Stimulated activated naive CD8-positive, alpha-beta T cell treated with anti-CD3 and anti-CD28 coated beads, Interleukin-15, amount 100 ng/mL, for 72 hours (primary cell): ENCODE data around the gene FRRS1.
"Not testable (repeated sequence)": the region's sequence is repeated elsewhere in the genome, so short reads cannot be mapped to it uniquely, and the experiment has no call there.

Source experiments
- ATAC-seq: fragments of 150-1000 bp; cut with Tn5 transposase; 2 replicates; pipeline ENCODE4 v1.10.0; 2021; ENCODE audit warnings: mild to moderate bottlenecking, moderate library complexity
- DNase-seq, 2 donors: peaks; one replicate each; pipeline ENCODE4 v3.0.0; 2021 to 2022
- H3K27ac Mint-ChIP-seq, 2 donors: one replicate each; pipeline ENCODE4 v1.8.0; 2022; ENCODE audit warnings: mild to moderate bottlenecking in 2 of 2, mixed read lengths in 2 of 2, moderate library complexity in 2 of 2
- H3K27me3 Mint-ChIP-seq: one replicate; pipeline ENCODE4 v1.8.0; 2022; ENCODE audit warnings: mixed read lengths
- H3K4me1 Mint-ChIP-seq: one replicate; pipeline ENCODE4 v1.8.0; 2022; ENCODE audit warnings: mild to moderate bottlenecking, mixed read lengths
- H3K4me3 Mint-ChIP-seq, 2 donors: one replicate each; pipeline ENCODE4 v1.8.0; 2022; ENCODE audit warnings: mild to moderate bottlenecking in 2 of 2, mixed read lengths in 2 of 2, moderate library complexity in 1 of 2
- H3K9me3 Mint-ChIP-seq, 2 donors: one replicate each; pipeline ENCODE4 v1.8.0; 2022; ENCODE audit warnings: mixed read lengths in 2 of 2

The FRRS1 gene

DNA sequence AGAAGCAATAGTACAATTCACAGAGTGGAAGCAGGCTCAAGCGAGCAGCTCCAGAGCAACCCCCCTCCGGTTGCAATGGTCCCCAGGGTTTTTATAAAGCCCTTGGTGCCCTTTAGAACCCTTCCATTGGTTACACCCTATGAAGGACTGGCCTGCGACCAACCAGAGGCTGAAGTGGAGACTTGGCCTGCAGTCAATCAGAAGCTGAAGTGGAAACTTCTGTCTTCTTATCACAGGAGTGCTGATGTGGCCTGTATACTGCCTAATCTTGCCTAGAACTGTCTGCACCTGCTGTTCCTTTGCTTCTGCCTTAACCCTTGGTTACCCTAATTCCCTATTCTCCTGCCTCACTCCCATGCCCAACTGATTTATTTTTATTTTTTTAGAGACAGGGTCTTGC is 15.4 kb upstream of the FRRS1 start:
- H3K4me1 Mint-ChIP-seq: peaks cover 9% of the 10 kb centered on the region

DNA sequence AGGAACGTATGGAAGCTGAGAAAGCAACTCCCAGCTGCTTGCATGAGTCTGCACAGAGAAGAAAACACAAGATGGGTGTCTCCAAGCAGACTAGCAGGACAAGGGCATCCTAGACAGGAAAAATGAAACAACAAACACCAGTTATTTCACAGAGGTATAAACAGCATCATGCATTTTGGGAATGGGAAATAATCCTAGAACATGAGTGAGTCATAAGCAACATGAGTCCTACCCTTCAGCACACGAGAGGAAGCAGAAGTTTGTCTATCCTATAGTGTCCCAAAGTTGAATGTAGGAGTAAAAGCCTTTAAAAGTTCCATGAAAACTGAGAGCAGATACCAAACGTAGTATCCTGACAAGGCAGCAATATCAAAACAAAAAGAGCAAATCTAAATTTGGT is 11.3 kb upstream of the FRRS1 start:
- DNase-seq: no peak
- Mint-ChIP-seq H3K4me3 (no peak overlapping the region), H3K9me3 (no peaks in the 10 kb centered on the region), H3K27ac (no peak overlapping the region), H3K4me1 (no peaks in the 10 kb centered on the region), H3K27me3 (peaks cover 38% of the 10 kb centered on the region)
- no peak for ATAC-seq

More for the DNA sequence above, 15.4 kb upstream of the FRRS1 start:
- Mint-ChIP-seq H3K9me3 (no peaks in the 10 kb centered on the region), H3K27ac (no peak overlapping the region), H3K27me3 (peaks cover 45% of the 10 kb centered on the region), H3K4me3 (no peak overlapping the region)
- DNase-seq: no peak
- ATAC-seq: no peak

GRCh38 chr1:99776120-99776519 is 9.7 kb upstream of the FRRS1 start:
- Mint-ChIP-seq H3K27me3 (peaks cover 21% of the 10 kb centered on the region), H3K27ac (no peak overlapping the region), H3K4me3 (no peak overlapping the region), H3K9me3 (no peaks in the 10 kb centered on the region), H3K4me1 (no peaks in the 10 kb centered on the region)
- ATAC-seq: no peak
- no peak for DNase-seq

DNA sequence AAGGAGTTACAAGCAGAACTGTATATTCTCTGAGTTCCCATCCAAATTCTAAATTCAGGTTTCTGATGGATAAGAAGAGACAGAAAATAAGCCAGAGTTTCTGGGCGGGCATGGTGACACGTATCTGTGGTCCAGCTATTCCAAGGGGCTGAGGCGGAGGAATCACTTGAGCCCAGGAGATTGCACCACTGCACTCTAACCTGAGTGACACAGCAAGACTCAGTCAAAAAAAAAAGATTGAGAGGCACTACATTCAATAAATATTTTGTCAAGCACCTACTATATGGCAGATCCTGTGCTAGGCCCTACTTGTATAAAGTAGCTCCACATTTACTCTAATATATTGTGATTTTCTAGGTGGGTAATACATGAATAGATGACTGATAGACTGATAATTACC is 6.4 kb upstream of the FRRS1 start:
- Mint-ChIP-seq H3K4me1 (no peaks in the 10 kb centered on the region), H3K4me3 (no peak overlapping the region), H3K27ac (no peak overlapping the region), H3K9me3 (no peaks in the 10 kb centered on the region), H3K27me3 (no peaks in the 10 kb centered on the region)
- no peak for DNase-seq
- no peak for ATAC-seq

DNA sequence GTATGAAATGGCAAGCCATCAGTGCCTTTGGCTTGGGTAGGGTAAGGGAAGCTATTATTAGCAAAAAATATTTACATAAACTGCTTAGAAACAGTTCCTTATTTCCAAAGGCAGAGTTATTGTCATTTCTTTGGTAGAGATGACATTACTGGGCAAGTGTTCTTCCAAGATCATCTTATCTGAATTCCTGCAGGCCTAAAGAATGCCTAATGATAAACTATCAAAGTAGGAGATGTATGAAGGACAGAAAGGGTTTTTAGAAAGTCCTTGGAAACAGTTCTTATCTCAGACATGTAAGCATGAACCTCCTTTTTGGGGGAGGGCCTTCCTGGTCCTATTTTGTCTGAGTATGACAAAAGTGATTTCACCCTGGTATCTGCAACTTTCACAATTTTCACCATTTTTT is 5.1 kb upstream of the FRRS1 start:
- DNase-seq: no peak
- Mint-ChIP-seq H3K9me3 (no peaks in the 10 kb centered on the region), H3K27ac (no peak overlapping the region), H3K4me3 (no peak overlapping the region), H3K27me3 (no peaks in the 10 kb centered on the region), H3K4me1 (no peaks in the 10 kb centered on the region)
- no peak for ATAC-seq

DNA sequence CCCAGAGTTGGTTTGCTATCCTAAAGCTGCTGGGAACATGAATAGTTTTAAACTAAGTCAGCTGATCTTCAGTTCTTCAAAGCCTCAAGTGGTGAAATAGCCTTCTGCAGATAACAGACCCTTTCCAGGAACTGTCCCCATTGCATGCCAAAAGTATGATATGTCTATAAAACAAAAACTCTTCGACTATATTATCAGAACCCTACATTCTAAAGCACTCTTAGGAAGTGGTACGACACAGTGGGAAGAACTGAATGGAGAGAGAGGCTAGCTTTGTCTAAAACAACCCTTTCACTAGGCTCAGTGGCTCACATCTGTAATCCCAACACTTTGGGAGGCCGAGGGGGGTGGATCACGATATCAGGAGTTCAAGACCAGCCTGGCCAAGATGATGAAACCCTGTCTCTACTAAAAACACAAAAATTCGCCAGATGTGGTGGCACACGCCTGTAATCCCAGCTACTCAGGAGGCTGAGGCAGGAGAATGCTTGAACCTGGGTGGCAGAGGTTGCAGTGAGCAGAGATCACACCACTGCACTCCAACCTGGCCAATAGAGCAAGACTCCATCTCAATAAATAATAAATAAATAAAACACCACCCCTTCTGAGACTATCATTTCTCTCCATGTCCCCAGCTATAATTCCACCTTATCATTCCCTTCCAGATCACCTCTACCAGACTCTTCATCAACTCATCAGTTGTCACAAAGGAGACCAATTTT is 2.2 kb upstream of the FRRS1 start:
- ATAC-seq (no peak), DNase-seq (no peak)
- no peaks in the 10 kb centered on the region for H3K9me3 Mint-ChIP-seq
- no peak overlapping the region for H3K4me3 Mint-ChIP-seq
- H3K27me3 Mint-ChIP-seq: no peaks in the 10 kb centered on the region
- H3K27ac Mint-ChIP-seq: no peak overlapping the region
- no peaks in the 10 kb centered on the region for H3K4me1 Mint-ChIP-seq

DNA sequence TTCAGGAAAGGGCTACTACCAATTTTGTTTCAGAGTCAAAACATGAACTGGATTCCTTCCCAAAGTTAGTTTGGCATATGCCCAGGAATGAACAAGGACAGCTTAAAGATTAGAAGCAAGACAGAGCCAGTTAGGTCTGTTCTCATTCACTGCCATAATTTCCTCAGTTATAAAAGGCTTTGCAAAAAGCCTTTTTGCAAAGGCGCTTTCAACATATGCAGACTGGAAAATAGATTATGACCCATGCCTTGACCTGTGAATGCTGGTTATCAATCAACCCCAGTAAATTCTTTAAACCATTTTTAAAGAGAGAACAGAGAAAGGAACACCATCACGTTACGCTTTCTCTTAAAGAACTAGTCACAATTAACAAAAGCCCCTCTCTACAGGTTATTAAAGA is 1.7 kb upstream of the FRRS1 start:
- H3K9me3 Mint-ChIP-seq: no peaks in the 10 kb centered on the region
- H3K4me1 Mint-ChIP-seq: no peaks in the 10 kb centered on the region
- no peak for ATAC-seq
- DNase-seq: no peak
- H3K4me3 Mint-ChIP-seq: no peak overlapping the region
- no peaks in the 10 kb centered on the region for H3K27me3 Mint-ChIP-seq
- no peak overlapping the region for H3K27ac Mint-ChIP-seq

GRCh38 chr1:99764909-99765308 is 1.5 kb downstream of the FRRS1 start:
- no peak for ATAC-seq
- Mint-ChIP-seq H3K4me1 (no peaks in the 10 kb centered on the region), H3K9me3 (no peaks in the 10 kb centered on the region), H3K4me3 (no peak overlapping the region), H3K27ac (no peak overlapping the region), H3K27me3 (no peaks in the 10 kb centered on the region)
- no peak for DNase-seq

DNA sequence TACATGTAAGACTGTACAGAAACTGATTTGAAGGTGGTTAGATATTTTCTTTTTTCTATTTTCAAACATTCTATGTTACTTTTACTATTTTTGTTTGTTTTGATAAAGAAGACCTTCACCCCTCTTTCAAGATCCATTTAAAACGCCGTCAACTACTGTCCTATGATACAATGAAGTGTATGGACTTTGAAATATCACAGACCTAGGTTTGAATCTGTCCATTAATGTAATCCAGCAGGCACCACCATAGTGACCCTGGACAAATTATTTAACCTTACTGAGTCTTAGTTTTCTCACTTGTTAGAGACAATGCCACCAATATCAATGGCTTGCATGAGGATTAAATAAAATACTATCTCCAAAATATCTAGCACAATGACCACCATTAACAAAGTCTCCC is 2.0 kb downstream of the FRRS1 start:
- Mint-ChIP-seq H3K9me3 (no peaks in the 10 kb centered on the region), H3K4me3 (no peak overlapping the region), H3K4me1 (peaks cover 2% of the 10 kb centered on the region), H3K27ac (no peak overlapping the region), H3K27me3 (no peaks in the 10 kb centered on the region)
- ATAC-seq (no peak), DNase-seq (no peak)

- no peak overlapping the region for H3K27ac Mint-ChIP-seq
- H3K4me3 Mint-ChIP-seq: no peak overlapping the region
- no peaks in the 10 kb centered on the region for H3K27me3 Mint-ChIP-seq
- DNase-seq (no peak), ATAC-seq (no peak)
- H3K4me1 Mint-ChIP-seq: peaks cover 7% of the 10 kb centered on the region
- peaks cover 0 to 5% of the 10 kb centered on the region in 2 donors for H3K9me3 Mint-ChIP-seq
Observed at GRCh38 chr1:99763956-99764355, 2.5 kb downstream of the FRRS1 start.

DNA sequence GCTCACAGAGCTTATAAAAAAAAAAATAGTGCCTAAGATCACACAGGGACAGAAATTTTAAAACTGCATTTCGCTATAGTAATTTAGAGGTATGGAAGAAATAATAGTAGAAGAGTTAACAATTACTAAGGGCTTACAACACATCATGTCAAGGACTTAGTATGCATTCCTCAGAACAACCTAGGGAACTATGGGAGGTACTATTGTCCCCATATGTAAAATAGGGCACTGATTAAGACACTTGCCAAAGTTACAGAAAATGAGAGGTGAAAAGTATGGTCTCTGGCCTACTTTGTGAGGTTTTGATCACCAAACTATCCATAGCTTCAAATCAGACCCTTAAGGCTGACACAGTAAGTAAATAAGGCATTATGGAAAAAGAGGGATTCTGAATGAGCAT is 4.7 kb downstream of the FRRS1 start:
- ATAC-seq (no peak), DNase-seq (no peak)
- H3K27ac Mint-ChIP-seq: no peak overlapping the region
- no peak overlapping the region for H3K4me3 Mint-ChIP-seq
- H3K27me3 Mint-ChIP-seq: no peaks in the 10 kb centered on the region
- H3K4me1 Mint-ChIP-seq: peaks cover 22% of the 10 kb centered on the region
- peaks cover 0 to 7% of the 10 kb centered on the region in 2 donors for H3K9me3 Mint-ChIP-seq

DNA sequence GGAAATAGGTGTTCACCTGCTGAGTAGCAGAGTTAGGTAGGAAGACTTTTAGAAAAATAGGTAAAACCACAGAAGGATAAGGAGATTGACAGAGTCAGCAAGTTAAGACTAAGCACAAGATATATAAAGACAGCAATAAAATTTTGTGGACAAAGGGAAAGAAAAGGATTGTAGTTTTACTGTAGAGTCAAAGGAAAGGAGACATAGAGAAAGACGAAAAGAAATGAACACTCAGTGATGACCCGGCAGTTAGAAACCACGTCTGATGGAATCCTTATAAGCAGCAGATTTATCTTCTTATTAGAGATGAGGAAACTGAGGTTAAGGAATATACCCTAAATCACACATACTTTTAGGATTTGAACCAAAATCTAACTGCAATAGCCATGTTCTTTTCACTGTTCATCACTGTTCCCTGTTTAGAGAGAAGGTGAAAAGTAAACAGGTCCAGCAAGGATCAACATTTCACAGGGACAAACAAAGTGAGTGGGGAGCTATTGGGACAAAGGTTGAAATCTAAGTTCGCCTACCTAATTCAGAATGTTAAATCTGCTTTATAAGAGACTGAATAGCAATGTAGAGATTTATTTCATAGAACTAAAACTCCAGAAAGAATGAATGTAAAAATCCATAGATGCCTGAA is 6.8 kb downstream of the FRRS1 start:
- Mint-ChIP-seq H3K4me3 (no peak overlapping the region), H3K9me3 (peaks cover 0 to 7% of the 10 kb centered on the region in 2 donors), H3K27ac (no peak overlapping the region), H3K27me3 (no peaks in the 10 kb centered on the region), H3K4me1 (peaks cover 22% of the 10 kb centered on the region)
- no peak for ATAC-seq
- DNase-seq: no peak

DNA sequence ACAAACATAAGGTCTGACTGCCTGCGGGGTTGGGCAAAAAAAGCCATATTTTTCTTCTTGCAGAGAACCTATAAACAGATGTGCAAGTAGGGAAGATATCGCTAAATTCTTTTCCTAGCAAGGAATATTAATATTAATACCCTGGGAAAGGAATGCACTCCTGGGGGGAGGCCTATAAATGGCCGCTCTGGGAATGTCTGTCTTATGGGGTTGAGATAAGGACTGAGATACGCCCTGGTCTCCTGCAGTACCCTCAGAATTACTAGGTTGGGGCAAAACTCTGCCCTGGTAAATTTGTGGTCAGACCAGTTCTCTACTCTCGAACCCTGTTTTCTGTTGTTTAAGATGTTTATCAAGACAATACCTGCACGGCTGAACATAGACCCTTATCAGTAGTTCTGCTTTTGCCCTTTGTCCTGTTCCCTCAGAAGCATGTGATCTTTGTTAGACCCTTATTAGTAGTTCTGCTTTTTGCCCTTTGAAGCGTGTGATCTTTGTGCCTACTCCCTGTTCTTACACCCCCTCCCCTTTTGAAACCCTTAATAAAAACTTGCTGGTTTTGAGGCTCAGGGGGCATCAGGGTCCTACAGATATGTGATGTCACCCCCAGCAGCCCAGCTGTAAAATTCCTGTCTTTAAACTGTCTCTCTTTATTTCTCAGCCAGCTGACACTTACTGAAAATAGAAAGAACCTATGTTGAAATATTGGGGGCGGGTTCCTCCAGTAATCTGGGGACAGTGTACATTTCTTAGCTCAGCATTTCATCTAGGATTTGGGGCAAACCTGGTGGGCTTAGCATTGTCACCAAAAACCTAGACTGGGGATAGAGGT is 7.5 kb downstream of the FRRS1 start:
- not testable (repeated sequence) for DNase-seq, H3K27me3 Mint-ChIP-seq, H3K9me3 Mint-ChIP-seq, H3K27ac Mint-ChIP-seq, H3K4me3 Mint-ChIP-seq, ATAC-seq
- H3K4me1 Mint-ChIP-seq: peaks cover 22% of the 10 kb centered on the region

- Mint-ChIP-seq H3K27ac (no peak overlapping the region), H3K9me3 (peaks cover 0 to 7% of the 10 kb centered on the region in 2 donors), H3K27me3 (no peaks in the 10 kb centered on the region), H3K4me3 (peak overlapping the region in 1 of 2 donors; percentile 19), H3K4me1 (peaks cover 22% of the 10 kb centered on the region)
- no peak for DNase-seq
- ATAC-seq: no peak
Observed at GRCh38 chr1:99758073-99758511, 8.3 kb downstream of the FRRS1 start.

- no peak for ATAC-seq
- Mint-ChIP-seq H3K9me3 (peaks cover 0 to 7% of the 10 kb centered on the region in 2 donors), H3K27ac (no peak overlapping the region), H3K4me3 (no peak overlapping the region), H3K4me1 (peaks cover 31% of the 10 kb centered on the region), H3K27me3 (no peaks in the 10 kb centered on the region)
- no peak for DNase-seq
Observed at GRCh38 chr1:99756598-99756997, 9.8 kb downstream of the FRRS1 start.

GRCh38 chr1:99755664-99756063 is 10.8 kb downstream of the FRRS1 start:
- peaks cover 0 to 7% of the 10 kb centered on the region in 2 donors for H3K9me3 Mint-ChIP-seq
- no peak for DNase-seq

More at GRCh38 chr1:99755664-99756063, 10.8 kb downstream of the FRRS1 start:
- peaks cover 41% of the 10 kb centered on the region for H3K4me1 Mint-ChIP-seq
- no peaks in the 10 kb centered on the region for H3K27me3 Mint-ChIP-seq
- no peak overlapping the region for H3K4me3 Mint-ChIP-seq
- ATAC-seq: no peak
- H3K27ac Mint-ChIP-seq: no peak overlapping the region
